ENCODE results near the gene DLL4.
"Not testable (repeated sequence)": the region's sequence is repeated elsewhere in the genome, so short reads cannot be mapped to it uniquely, and the experiment has no call there.

Gene DLL4

GRCh38 chr15:40960925-40961324 lies 31.8 kb downstream of the DLL4 start:
- no peak for DNase-seq (ENCODE audit: low read depth)

GRCh38 chr15:40961740-40962139 lies 32.6 kb downstream of the DLL4 start:
- DNase-seq (ENCODE audit: low read depth), result not testable (repeated sequence)

- not testable (repeated sequence) for DNase-seq (ENCODE audit: low read depth)
Measured at GRCh38 chr15:40962317-40962716, 33.2 kb downstream of the DLL4 start.

GRCh38 chr15:40963201-40963600 lies 34.1 kb downstream of the DLL4 start:
- no peak for DNase-seq (ENCODE audit: low read depth)

- DNase-seq (ENCODE audit: low read depth), result no peak
Measured at GRCh38 chr15:40964006-40964405, 34.9 kb downstream of the DLL4 start.

- no peak for DNase-seq (ENCODE audit: low read depth)
Measured at GRCh38 chr15:40964634-40965033, 35.5 kb downstream of the DLL4 start.

- no peak for DNase-seq (ENCODE audit: low read depth)
Measured at GRCh38 chr15:40968290-40969085, 39.3 kb downstream of the DLL4 start.

GRCh38 chr15:40969363-40969762 lies 40.2 kb downstream of the DLL4 start:
- DNase-seq (ENCODE audit: low read depth), result no peak

- DNase-seq (ENCODE audit: low read depth), result no peak
Measured at GRCh38 chr15:40974879-40975278, 45.7 kb downstream of the DLL4 start.

- no peak for DNase-seq (ENCODE audit: low read depth)
Measured at GRCh38 chr15:40976819-40977218, 47.7 kb downstream of the DLL4 start.

GRCh38 chr15:40978141-40978540 lies 49.0 kb downstream of the DLL4 start:
- DNase-seq (ENCODE audit: low read depth), result no peak

- DNase-seq (ENCODE audit: low read depth), result no peak
Measured at GRCh38 chr15:40978562-40978961, 49.4 kb downstream of the DLL4 start.

- DNase-seq (ENCODE audit: low read depth), result no peak
Measured at GRCh38 chr15:40981186-40981585, 52.0 kb downstream of the DLL4 start.

GRCh38 chr15:40982855-40983254 lies 53.7 kb downstream of the DLL4 start:
- DNase-seq (ENCODE audit: low read depth), result no peak

GRCh38 chr15:40984406-40984805 lies 55.3 kb downstream of the DLL4 start:
- DNase-seq (ENCODE audit: low read depth), result no peak

- no peak for DNase-seq (ENCODE audit: low read depth)
Measured at GRCh38 chr15:40984964-40985363, 55.8 kb downstream of the DLL4 start.

GRCh38 chr15:40985541-40986330 lies 56.6 kb downstream of the DLL4 start:
- DNase-seq (ENCODE audit: low read depth), result no peak

- no peak for DNase-seq (ENCODE audit: low read depth)
Measured at GRCh38 chr15:40986820-40987219, 57.7 kb downstream of the DLL4 start.

- DNase-seq (ENCODE audit: low read depth), result no peak
Measured at GRCh38 chr15:40988156-40988555, 59.0 kb downstream of the DLL4 start.

Measured in stimulated activated CD8-positive, alpha-beta memory T cell treated with anti-CD3 and anti-CD28 coated beads, Interleukin-15, amount 100 ng/mL, for 1 hour (primary cell).